HPDE6-E6E7 (cell line): ENCODE results near the gene CLRN2.
"Not testable (repeated sequence)": the region's sequence is repeated elsewhere in the genome, so short reads cannot be mapped to it uniquely, and the experiment has no call there.

ENCODE experiments used
- DNase-seq: peaks from one replicate; pipeline ENCODE4 v3.0.0; 2011; ENCODE audit warnings: missing footprints; ENCODE audit errors: extremely low spot score

The CLRN2 gene

DNA sequence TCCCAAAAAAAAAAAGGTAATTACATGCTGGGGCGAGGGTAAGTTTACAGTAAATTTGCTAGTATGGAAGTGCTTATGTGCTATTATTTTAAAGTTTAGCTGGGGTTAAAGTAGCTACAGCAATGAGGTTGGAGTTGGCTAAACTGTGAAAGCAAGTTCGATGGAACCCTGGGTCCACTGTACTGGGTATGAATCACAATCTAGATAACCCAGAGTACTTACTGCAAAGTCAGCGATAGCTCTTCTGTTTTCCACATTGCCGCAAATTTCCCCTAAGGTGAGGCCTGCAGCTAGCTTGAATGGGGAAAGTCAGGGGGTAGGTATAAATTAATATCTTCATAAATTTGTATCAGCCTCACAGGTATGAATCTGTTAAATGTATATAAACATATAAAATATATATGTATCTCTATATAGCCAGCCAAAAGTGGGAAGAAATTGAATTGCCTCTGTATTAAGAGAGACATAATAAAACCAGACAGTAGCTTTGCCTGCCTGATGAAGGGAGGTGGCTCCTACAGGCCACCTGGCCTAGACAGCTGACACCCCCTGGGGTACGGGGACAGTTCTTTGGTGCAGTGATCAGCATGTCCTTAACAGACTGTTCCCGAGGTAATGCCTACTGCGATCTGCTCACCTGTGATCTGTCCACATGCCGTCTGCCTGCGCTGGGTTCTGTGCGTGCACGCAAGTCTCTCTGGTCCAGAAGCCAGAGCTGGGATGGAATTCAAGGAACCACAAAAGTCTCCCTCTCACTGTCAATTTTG, 30.6 kb downstream of the CLRN2 start:
- DNase-seq, result no peak

DNA sequence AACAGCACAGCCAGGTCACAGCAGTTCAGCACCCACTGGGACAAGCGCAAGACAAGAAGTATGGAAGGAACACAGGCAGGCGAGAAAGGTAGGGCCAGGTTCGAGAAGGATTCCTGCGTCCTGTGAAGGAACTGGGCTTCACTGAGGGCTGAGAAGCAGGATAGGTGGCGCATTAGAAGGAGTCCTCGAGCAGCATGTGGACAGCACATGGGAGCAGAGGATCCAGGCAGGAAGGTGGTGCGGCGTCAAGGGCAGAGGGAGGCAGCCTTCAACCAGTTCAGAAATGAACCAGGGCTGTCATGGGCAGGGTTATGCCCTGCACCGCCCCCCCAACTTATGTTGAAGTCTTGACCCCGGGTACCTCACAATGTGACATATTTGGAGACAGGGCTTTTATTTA, 31.3 kb downstream of the CLRN2 start:
- DNase-seq, result no peak

DNA sequence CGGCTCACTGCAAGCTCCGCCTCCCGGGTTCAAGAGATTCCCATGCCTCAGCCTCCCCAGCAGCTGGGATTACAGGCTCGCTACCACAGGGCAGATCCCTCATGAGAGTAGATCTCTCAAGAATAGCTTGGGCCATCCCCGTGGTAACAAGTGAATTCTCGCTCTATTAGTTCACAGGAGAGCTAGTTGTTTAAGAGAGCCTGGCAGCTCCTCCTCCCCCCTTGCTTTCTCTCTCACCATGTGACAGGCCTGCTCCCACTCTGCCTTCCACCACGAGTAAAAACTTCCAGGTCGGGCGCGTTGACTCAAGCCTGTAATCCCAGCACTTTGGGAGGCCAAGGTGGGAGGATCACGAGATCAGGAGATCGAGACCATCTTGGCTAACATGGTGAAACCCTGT, 31.7 kb downstream of the CLRN2 start:
- DNase-seq, result no peak

DNA sequence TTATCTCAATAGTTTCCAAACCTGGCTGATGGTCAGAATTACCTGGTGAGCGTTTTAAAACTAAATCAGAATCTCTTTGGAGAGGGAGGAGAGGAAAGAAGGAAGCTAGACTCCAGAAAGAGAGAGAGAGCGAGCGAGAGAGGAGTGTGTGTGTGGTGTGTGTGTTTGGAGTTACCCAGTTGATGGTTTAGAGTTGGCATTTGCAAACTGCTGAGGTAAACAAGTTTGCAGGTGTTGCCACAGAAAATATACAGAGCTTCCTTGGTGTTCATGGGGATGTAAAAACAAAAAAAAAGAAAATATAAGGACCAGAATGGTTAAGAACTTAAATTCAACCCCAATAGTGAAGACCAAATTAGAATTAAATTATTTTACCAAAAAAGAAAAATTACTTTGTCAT, 35.6 kb downstream of the CLRN2 start:
- DNase-seq, result no peak

DNA sequence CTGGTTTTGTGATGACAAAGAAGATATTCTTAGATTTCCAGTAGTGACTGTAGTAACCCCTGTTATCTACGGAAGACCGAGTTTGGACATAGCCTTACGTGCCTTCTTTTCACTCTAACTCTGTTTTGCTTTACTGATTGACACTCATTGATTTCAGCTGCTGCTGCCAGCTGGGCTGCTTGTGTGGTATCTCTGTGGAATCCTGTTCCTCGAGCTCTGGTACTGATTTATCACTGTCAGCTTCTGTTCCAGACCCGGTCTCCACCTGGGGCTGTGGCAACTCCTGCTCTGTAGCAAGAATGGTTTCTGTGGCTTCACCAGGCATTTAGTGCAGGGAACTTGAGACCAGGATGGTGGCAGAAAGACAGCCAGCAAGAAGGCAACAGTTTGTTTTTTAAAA, 37.5 kb downstream of the CLRN2 start:
- no peak for DNase-seq

DNA sequence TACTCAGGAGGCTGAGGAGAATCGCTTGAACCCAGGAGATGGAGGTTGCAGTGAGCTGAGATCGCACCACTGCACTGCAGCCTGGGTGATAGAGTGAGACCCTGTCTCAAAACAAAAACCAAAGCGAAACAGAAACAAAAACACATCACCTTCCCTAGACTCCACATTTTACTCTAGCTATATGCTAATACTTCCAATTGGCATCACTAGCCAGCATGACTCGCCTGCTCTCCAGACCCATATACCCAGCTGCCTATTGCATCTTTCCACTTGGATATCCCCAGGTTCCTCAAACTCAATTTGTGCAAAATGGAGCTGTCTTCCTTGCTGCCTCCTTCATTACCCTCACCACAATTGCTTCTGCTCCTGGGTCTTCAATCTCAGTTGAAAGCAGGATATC, 39.6 kb downstream of the CLRN2 start:
- DNase-seq, result no peak

DNA sequence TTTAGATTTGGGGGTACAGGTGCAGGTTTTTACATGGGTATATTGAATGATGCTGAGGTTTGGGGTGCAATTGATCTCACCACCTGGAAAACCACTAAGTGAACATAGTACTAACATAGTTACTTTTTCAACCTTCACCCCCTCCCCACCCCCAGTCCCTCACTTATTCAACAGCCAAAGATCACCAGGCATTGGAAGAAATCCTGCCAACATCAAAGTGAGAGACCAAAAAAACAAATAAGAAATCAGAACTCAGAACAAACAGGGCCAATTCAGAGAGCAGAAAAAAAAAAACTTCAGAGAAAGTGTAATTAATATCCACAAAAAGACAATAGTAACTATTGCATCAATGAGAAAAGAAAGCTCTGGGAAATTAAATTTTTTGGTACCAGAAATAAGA, 41.5 kb downstream of the CLRN2 start:
- DNase-seq, result no peak

DNA sequence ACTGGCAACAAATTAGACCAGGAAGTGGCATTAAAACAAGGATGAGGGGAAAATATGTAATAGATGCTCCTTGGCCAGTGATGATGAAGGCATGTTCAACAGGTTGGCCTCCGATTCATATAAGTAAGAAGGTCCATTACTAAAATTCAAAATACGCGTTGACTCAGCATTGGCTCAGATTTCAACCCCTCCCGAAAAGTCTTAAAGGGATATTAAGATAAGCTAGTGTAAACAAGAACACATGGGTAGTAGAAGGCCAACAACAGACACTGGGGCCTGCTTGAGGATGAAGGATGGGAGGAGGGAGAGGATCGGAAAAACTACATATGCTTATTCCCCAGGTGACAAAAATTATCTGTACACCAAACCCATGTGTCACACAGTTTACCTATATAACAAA, 42.9 kb downstream of the CLRN2 start:
- DNase-seq, result no peak

DNA sequence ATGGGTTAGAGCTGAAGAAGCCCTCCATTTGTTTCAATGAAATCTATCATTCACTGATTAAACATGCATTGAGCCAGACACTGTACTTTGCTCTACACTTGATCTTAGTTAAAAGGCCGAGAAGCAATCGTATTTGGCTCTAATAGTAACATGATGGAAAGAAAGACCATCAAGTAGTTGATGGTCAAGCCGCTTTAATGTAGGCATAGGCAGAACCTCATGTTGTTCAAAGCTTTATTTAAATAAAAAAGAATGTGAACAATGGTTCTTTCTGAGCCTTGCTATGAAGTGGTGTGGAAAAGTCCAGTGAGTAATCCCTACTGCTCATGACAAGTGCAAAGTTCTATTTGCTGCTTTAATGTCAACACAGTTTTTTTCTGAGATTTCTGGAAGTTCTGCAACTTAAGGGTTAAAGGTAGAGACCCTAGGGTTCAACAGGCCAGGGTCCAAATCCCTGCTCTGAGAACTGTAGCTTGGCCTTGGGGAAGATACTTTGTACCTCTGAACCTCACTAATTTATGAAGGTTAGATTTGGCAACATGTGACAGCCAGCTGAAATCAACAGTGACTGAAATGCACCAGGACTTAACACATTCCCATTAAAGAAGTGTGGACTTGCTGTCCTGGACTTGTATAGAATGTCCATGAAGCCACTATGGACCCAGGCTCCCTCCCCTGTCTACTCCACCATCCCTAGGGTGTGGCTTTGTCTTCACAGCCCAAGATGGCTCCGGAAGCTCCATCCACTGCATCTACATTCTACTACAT, 44.2 kb downstream of the CLRN2 start:
- no peak for DNase-seq

DNA sequence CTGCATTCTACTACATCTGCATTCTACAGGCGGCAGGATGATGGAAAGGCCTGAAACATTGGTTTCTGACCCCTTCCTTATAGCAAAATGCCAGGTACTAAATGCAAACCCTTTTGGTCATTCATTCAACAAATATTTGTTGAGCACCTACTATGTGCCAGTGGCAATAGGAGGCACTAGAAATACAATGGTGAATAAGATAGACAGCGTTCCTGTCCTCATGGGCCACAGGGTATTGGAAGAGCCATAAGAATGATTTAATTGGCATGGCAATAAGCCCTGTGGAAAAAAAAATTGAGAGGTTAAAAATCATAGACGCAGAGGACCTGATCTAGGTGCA, 44.7 kb downstream of the CLRN2 start:
- DNase-seq, result no peak

DNA sequence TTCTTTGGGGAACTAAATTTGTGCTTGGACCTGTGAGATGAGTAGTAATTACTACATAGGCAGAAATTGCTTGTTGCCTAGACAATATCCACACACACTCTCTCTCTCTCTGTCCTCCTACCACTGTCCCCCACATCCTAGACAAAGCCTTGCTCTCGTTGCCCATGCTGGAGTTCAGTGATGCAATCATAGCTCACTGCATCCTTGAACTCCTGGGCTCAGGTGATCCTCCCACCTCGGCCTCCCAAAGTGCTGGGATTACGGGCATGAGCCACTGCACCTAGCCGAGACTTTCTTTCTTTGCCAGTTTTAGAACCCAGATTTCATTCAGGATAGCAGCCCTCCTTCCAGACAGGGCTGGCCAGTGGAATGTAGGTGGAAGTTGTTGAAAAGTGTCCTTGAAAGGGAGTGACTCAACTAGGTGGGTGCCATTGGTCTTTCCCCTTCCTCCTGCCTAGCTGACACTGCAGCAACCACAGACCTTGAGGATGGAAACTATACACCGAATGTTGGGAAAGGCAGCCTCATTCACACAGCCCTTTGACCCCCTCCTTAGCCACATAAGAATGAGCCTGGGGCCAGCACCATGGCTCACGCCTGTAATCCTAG, 45.2 kb downstream of the CLRN2 start:
- no peak for DNase-seq

DNA sequence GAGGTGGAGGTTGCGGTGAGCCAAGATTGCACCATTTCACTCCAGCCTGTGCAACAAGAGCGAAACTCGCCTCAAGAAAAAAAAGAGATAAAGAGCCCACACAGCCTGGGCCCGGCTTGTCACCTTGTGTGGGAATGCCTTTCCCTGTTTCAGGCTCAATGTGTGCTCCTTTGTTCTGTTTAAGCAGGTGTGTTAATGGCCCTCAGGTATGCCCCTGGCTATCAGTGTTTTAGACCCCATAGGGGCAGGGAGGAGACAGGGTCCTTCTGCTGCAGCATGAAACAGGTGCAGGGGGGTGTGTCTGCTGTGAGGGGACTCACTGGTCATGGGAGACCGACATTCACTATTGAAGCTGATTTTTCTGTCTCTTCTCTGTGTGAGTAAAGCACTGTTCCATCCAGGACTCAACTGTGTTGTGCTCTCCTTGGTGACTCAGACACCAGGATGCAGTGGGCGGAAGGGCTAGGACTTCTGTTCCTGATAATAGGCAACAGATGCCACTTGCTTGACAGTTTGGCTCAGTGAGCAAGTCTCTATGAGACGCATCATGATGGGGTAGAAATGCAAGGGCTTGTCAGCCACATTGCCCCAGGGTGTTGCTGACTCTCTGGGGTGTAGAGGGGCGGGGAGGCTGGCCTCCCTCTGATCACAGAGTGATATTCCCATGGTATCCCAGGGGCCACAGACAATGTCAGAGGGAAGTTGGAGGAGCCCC, 46.4 kb downstream of the CLRN2 start:
- no peak for DNase-seq

DNA sequence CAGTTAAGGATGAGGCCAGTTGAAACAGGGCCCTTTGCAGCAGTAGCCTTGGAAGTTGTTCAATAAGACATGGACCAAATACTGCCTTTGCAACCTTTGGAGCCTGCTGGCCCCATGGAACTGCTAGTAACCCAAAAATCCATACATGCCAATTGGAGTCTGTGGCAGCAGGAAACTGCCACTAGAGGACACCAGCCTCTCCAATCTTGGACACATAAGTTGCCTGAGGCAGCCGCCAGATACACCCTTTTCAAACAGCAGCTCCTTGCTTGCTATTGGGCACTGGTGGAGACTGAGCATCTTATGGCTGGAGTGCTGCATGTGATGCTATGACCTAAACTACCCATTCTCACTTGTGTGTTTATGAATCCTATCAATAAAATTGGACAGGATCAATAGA, 47.2 kb downstream of the CLRN2 start:
- no peak for DNase-seq

DNA sequence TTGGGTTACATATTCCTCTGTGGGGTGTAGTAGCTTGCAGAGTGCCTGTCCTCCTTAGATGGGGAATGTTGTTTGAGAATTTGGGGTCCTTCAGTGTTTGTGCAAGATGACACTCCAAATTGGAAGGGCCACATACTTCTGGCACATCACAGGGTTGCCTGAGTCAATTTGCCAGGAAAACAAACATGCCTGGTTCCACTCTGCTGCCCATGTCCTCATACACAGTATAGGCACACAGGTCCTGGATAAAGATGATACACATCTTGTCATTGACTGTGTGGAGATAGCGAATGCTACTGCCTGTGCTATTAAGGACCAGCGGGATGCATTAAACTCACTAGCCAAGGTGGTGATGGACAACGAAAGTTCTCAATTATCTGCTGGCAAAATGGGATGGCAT, 50.9 kb downstream of the CLRN2 start:
- DNase-seq, result no peak

DNA sequence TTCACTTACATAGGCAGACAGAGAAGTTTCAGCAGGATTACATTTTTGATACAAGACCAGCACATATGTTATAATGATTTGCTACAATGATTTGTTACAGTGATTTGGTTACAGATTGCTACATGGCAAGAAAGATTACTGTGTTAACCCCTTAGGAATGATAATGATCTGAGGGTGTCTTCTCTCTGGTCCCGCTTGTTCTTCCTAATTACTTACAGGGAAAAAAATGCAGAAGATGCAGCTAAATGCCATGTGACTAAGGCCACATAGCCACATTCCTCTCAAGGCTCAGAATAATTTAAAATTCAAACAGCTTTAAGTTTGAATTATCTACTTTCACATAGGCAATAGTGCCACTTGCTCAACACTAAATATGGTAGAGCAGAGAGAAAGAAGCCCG, 52.3 kb downstream of the CLRN2 start:
- DNase-seq, result no peak

DNA sequence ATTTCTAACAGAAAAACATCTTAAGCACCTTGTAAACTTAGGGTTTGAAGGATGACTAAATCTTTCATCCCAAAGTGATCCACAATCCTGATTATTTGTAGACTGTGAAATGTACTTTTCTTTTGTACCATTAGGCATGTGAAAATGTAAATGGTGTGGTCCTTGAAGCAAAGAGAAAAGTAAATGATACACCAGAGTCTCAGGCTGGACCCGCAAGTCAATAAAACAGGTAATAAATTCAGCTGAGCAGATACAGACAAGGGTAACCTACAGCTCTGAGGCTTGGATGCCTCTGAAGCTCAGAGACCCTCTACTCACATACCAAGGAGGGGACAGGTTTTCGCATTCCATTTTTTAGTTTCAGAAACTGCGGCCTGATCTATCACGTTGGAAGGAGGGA, 59.2 kb downstream of the CLRN2 start:
- DNase-seq, result no peak

DNA sequence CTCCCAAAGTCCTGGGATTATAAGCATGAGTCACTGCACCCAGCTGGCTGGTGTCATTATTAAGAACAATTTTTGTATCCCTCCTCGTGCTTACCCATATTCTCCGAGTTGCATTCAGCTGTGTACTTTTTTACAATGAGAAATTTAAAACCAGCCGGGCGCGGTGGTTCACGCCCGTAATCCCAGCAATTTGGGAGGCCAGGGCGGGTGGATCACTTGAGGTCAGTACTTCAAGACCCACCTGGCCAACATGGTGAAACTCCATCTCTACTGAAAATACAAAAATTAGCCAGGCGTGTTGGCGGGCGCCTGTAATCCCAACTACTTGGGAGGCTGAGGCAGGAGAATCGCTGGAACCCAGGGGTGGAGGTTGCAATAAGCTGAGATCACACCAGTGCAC, 60.2 kb downstream of the CLRN2 start:
- DNase-seq, result not testable (repeated sequence)
